Posterior cingulate gyrus (tissue), 11 donors: ENCODE measurements around the gene TDRD9.
A peak's percentile ranks its signal among the peaks of the same experiment; 100 is the strongest.

ENCODE experiments used
- DNase-seq, 10 donors: peaks; one replicate each; pipeline versions ENCODE4 v3.0.0 to v3.0.0-alpha.2; 2020 to 2021; ENCODE audit warnings: mixed read lengths in 3 of 10
- intact Hi-C: fragments of 100-400 bp; cut with DNase I; formaldehyde crosslinking; loops from one replicate; pipeline ENCODE4 v1.15.1; 2023

The TDRD9 gene

GRCh38 chr14:103916636-103917262 is 11.5 kb upstream of the TDRD9 start:
- peak in 6 of 10 donors; percentile 27 to 84 (median 57) for DNase-seq
- intact Hi-C loops = no loop called here

- intact Hi-C loops = loop anchor here (1.0 kb wide), 1 partner anchor 74 kb away; the partner anchor contains the start of gene PPP1R13B
- peak; percentile 91 to 99 (median 92) for DNase-seq
Measured at GRCh38 chr14:103920981-103921854, 7.0 kb upstream of the TDRD9 start.

GRCh38 chr14:103921855-103922200 is 6.4 kb upstream of the TDRD9 start:
- DNase-seq = peak in 1 of 10 donors; percentile 41
- intact Hi-C loops = loop anchor here (1.0 kb wide), 1 partner anchor 75 kb away; the partner anchor contains the start of gene PPP1R13B

GRCh38 chr14:103923863-103924262 is 4.4 kb upstream of the TDRD9 start:
- intact Hi-C loops = no loop called here
- DNase-seq = no peak

GRCh38 chr14:103925316-103925715 is 2.9 kb upstream of the TDRD9 start:
- no peak for DNase-seq
- intact Hi-C loops = no loop called here

GRCh38 chr14:103927566-103927965 is 690 bp upstream of the TDRD9 start:
- no peak for DNase-seq

GRCh38 chr14:103930051-103930604 is 1.9 kb downstream of the TDRD9 start:
- intact Hi-C loops = no loop called here
- DNase-seq = no peak

More at GRCh38 chr14:103927566-103927965, 690 bp upstream of the TDRD9 start:
- intact Hi-C loops = no loop called here

- intact Hi-C loops = no loop called here
- no peak for DNase-seq
Measured at GRCh38 chr14:103931422-103931821, 3.2 kb downstream of the TDRD9 start.

GRCh38 chr14:103932791-103933490 is 4.7 kb downstream of the TDRD9 start:
- intact Hi-C loops = no loop called here
- DNase-seq = no peak

GRCh38 chr14:103935102-103935501 is 6.8 kb downstream of the TDRD9 start:
- intact Hi-C loops = no loop called here
- DNase-seq = no peak

GRCh38 chr14:103941462-103941861 is 13.2 kb downstream of the TDRD9 start:
- DNase-seq = no peak
- intact Hi-C loops = no loop called here

- intact Hi-C loops = no loop called here
- no peak for DNase-seq
Measured at GRCh38 chr14:103941973-103942736, 13.9 kb downstream of the TDRD9 start, which contains the start of gene RD3L. RD3L (minus strand) TSS chr14:103942529; CDS start chr14:103941695, 834 bp downstream.

- intact Hi-C loops = no loop called here
- DNase-seq = no peak
Measured at GRCh38 chr14:103943673-103944072, 15.4 kb downstream of the TDRD9 start.

- no peak for DNase-seq
- intact Hi-C loops = no loop called here
Measured at GRCh38 chr14:103946975-103947374, 18.7 kb downstream of the TDRD9 start.

GRCh38 chr14:103948442-103948841 is 20.2 kb downstream of the TDRD9 start:
- intact Hi-C loops = no loop called here
- DNase-seq = no peak

GRCh38 chr14:103949131-103949790 is 21.0 kb downstream of the TDRD9 start:
- intact Hi-C loops = no loop called here
- no peak for DNase-seq

- no peak for DNase-seq
- intact Hi-C loops = no loop called here
Measured at GRCh38 chr14:103960457-103961055, 32.3 kb downstream of the TDRD9 start.

- intact Hi-C loops = no loop called here
- DNase-seq = no peak
Measured at GRCh38 chr14:103961928-103962578, 33.8 kb downstream of the TDRD9 start.

- DNase-seq = no peak
- intact Hi-C loops = no loop called here
Measured at GRCh38 chr14:103966631-103967030, 38.4 kb downstream of the TDRD9 start.
